Measurements from ENCODE around the gene GDF2.

GDF2 gene

GRCh38 chr10:47279276-47279675, 43.0 kb upstream of the GDF2 start:
- TF ChIP-seq CTCF (IDR thresholded peaks at IDR 0.05; ENCODE audit: borderline replicate concordance, insufficient read depth, low read depth, low read length) = no peak
- no peak overlapping the region for H3K4me3 ChIP-seq (ENCODE audit: low read depth, low read length)

GRCh38 chr10:47282005-47282656, 40.1 kb upstream of the GDF2 start:
- H3K4me3 ChIP-seq (ENCODE audit: low read depth, low read length) = no peak overlapping the region
- TF ChIP-seq CTCF (IDR thresholded peaks at IDR 0.05; ENCODE audit: borderline replicate concordance, insufficient read depth, low read depth, low read length) = no peak

GRCh38 chr10:47282657-47283018, 39.6 kb upstream of the GDF2 start:
- no peak overlapping the region for H3K4me3 ChIP-seq (ENCODE audit: low read depth, low read length)
- TF ChIP-seq CTCF (IDR thresholded peaks at IDR 0.05; ENCODE audit: borderline replicate concordance, insufficient read depth, low read depth, low read length) = no peak

GRCh38 chr10:47283101-47283630, 39.1 kb upstream of the GDF2 start:
- no peak overlapping the region for H3K4me3 ChIP-seq (ENCODE audit: low read depth, low read length)
- no peak for TF ChIP-seq CTCF (IDR thresholded peaks at IDR 0.05; ENCODE audit: borderline replicate concordance, insufficient read depth, low read depth, low read length)

GRCh38 chr10:47283848-47284247, 38.4 kb upstream of the GDF2 start:
- no peak for TF ChIP-seq CTCF (IDR thresholded peaks at IDR 0.05; ENCODE audit: borderline replicate concordance, insufficient read depth, low read depth, low read length)
- no peak overlapping the region for H3K4me3 ChIP-seq (ENCODE audit: low read depth, low read length)

- H3K4me3 ChIP-seq (ENCODE audit: low read depth, low read length) = no peak overlapping the region
- no peak for TF ChIP-seq CTCF (IDR thresholded peaks at IDR 0.05; ENCODE audit: borderline replicate concordance, insufficient read depth, low read depth, low read length)
These were observed 36.7 kb upstream of the GDF2 start for GRCh38 chr10:47285381-47286115.

- no peak overlapping the region for H3K4me3 ChIP-seq (ENCODE audit: low read depth, low read length)
- TF ChIP-seq CTCF (IDR thresholded peaks at IDR 0.05; ENCODE audit: borderline replicate concordance, insufficient read depth, low read depth, low read length) = no peak
These were observed 36.1 kb upstream of the GDF2 start for GRCh38 chr10:47286116-47286505.
